ENCODE data around the gene KRTAP10-1. TPM values are rescaled to one million over a fixed set of nuclear protein-coding genes. Genes with fewer than 3 reads are reported as not detected.

The KRTAP10-1 gene
- total RNA-seq, 1 experiment from 2014 or later, result not detected

DNA sequence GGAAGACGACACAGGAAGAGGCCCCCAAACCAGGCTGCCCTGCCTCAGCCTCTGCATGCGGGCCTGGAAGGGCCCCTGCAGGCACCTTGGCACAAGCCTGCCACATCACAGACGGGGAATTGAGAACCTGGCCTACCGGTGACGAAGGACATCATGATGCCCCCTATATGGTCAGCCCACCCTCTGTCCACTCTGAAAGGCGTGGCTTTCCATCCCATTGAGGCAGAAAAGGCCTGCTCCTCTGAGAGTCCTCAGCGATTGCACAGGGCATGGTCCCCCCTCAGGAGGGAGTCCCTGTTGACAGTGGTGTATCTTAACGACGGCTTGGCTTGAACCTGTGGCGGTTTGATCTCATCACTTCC lies 11.4 kb downstream of the KRTAP10-1 start:
- Mint-ChIP-seq H3K36me3 (ENCODE audit: insufficient read depth, unreplicated experiment) (no peaks in the 10 kb centered on the region), H3K27me3 (ENCODE audit: insufficient read depth, unreplicated experiment) (peaks cover 6% of the 10 kb centered on the region), H3K9me3 (ENCODE audit: unreplicated experiment) (no peaks in the 10 kb centered on the region), H3K4me1 (ENCODE audit: low read depth, unreplicated experiment) (no peaks in the 10 kb centered on the region), H3K27ac (ENCODE audit: unreplicated experiment) (no peak overlapping the region), H3K4me3 (ENCODE audit: unreplicated experiment) (no peak overlapping the region)
- TF ChIP-seq, protein P1, sequence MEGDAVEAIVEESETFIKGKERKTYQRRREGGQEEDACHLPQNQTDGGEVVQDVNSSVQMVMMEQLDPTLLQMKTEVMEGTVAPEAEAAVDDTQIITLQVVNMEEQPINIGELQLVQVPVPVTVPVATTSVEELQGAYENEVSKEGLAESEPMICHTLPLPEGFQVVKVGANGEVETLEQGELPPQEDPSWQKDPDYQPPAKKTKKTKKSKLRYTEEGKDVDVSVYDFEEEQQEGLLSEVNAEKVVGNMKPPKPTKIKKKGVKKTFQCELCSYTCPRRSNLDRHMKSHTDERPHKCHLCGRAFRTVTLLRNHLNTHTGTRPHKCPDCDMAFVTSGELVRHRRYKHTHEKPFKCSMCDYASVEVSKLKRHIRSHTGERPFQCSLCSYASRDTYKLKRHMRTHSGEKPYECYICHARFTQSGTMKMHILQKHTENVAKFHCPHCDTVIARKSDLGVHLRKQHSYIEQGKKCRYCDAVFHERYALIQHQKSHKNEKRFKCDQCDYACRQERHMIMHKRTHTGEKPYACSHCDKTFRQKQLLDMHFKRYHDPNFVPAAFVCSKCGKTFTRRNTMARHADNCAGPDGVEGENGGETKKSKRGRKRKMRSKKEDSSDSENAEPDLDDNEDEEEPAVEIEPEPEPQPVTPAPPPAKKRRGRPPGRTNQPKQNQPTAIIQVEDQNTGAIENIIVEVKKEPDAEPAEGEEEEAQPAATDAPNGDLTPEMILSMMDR (IDR thresholded peaks at IDR 0.05; ENCODE audit: insufficient read depth in 1 of 2, low read depth in 1 of 2, low read length in 1 of 2, severe bottlenecking in 1 of 2, unreplicated experiment in 1 of 2), result no peak
- POLR2A ChIA-PET, result no interaction called here
- Histone ChIP-seq H3K9me3 (peaks cover 10% of the 10 kb centered on the region), H3K4me1 (no peaks in the 10 kb centered on the region), H3K4me3 (ENCODE audit: low read depth, low read length) (no peak overlapping the region), H3K27me3 (replicated peaks; ENCODE audit: control insufficient read depth, insufficient read depth, low read length) (no peaks in the 10 kb centered on the region), H3K36me3 (ENCODE audit: control insufficient read depth, insufficient read depth, low read length) (no peaks in the 10 kb centered on the region)
- intact Hi-C loops (cut with micrococcal nuclease; ENCODE audit: unreplicated experiment), result no loop called here
- no peak for DNase-seq
- CTCF ChIA-PET, result no interaction called here
- no TSS peak for BruUV-seq (replicated peaks)

DNA sequence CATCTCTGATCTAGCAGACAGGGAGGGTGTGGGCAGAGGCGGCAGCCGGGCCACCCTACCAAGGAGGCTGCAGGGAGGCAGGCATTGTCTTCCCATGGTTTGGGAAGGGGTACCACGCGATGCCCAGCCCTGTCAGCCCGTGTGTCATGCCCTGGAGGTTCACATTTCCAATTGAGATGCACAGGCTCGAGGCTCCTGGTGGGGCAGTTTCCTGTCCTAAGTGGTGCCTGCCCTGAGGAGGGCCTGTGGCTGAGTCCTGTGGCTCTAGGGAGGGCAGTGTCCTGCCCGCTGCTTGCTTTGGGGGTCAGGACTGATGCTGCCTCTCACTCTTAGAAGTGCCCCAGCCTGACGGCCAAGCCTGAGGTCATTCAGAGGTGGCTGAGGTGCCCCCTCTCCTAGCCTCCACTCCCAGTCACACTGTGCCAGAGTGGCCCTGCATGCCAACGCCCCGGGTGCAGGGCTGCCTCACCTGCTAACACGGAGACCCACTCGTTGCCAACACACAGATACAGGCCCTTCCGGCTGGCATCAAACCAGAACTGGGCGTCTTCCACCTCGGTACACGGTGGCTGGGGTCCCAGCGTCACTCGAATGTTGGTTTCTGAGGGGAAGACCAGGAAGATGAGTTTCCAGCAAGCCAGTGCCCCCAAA lies 11.9 kb downstream of the KRTAP10-1 start:
- Mint-ChIP-seq H3K9me3 (ENCODE audit: unreplicated experiment) (no peaks in the 10 kb centered on the region), H3K27ac (ENCODE audit: unreplicated experiment) (no peak overlapping the region), H3K27me3 (ENCODE audit: insufficient read depth, unreplicated experiment) (peaks cover 6% of the 10 kb centered on the region), H3K4me3 (ENCODE audit: unreplicated experiment) (no peak overlapping the region), H3K36me3 (ENCODE audit: insufficient read depth, unreplicated experiment) (no peaks in the 10 kb centered on the region), H3K4me1 (ENCODE audit: low read depth, unreplicated experiment) (no peaks in the 10 kb centered on the region)
- Histone ChIP-seq H3K9me3 (peaks cover 14% of the 10 kb centered on the region), H3K4me1 (no peaks in the 10 kb centered on the region), H3K27me3 (replicated peaks; ENCODE audit: control insufficient read depth, insufficient read depth, low read length) (no peaks in the 10 kb centered on the region), H3K4me3 (ENCODE audit: low read depth, low read length) (no peak overlapping the region), H3K36me3 (ENCODE audit: control insufficient read depth, insufficient read depth, low read length) (no peaks in the 10 kb centered on the region)
- ChIA-PET CTCF (no interaction called here), POLR2A (no interaction called here)
- TF ChIP-seq, protein P1 (IDR thresholded peaks at IDR 0.05; ENCODE audit: insufficient read depth in 1 of 2, low read depth in 1 of 2, low read length in 1 of 2, severe bottlenecking in 1 of 2, unreplicated experiment in 1 of 2), result no peak
- BruUV-seq (replicated peaks), result no TSS peak
- no peak for DNase-seq
- intact Hi-C loops (cut with micrococcal nuclease; ENCODE audit: unreplicated experiment), result no loop called here

DNA sequence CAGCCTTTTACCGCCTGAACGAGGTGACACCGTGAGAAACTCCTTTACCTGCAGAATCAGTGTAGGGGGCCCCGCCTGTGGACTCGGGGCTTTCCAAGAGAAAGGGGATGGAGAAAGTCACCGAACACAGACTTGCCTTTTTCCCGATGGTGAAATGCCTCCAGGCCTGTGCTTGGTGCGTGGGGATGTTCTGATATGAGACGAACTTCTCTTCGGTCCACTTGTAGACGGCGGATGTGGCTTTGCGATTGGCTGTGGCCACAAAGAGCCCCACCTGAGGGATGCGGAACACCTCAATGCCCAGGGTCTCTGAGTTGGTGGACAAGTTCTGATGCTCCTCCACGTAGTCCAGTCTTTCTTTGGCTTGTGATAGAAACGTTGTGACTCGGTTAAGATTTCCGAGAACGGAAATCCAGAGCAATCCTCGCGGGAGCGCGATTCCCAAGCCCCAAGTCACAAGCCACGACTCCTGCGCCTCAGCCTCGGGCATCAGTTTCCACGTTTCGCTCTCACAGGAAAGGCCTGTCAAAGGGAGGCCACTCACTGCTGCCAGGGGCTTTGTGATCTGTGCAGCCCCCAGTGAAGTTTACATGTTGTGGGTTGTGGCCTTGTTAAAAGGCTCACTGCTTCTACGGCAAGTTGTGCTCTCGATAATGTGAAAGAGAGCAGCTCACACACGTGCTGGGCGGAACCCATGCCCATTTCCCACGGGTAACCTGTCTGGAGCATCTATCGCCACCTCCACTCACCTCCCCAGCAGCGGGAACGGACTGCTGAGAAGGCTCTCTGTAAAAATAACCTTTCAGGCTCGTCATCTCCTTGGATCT lies 12.6 kb downstream of the KRTAP10-1 start:
- intact Hi-C loops (cut with micrococcal nuclease; ENCODE audit: unreplicated experiment), result no loop called here
- H3K9me3 Mint-ChIP-seq (ENCODE audit: unreplicated experiment), result no peaks in the 10 kb centered on the region
- ChIA-PET CTCF (no interaction called here), POLR2A (no interaction called here)
- no peak for DNase-seq
- TF ChIP-seq, protein P1 (IDR thresholded peaks at IDR 0.05; ENCODE audit: insufficient read depth in 1 of 2, low read depth in 1 of 2, low read length in 1 of 2, severe bottlenecking in 1 of 2, unreplicated experiment in 1 of 2), result no peak
- Histone ChIP-seq H3K4me3 (ENCODE audit: low read depth, low read length) (no peak overlapping the region), H3K4me1 (no peaks in the 10 kb centered on the region), H3K36me3 (ENCODE audit: control insufficient read depth, insufficient read depth, low read length) (no peaks in the 10 kb centered on the region), H3K9me3 (peaks cover 14% of the 10 kb centered on the region), H3K27me3 (replicated peaks; ENCODE audit: control insufficient read depth, insufficient read depth, low read length) (no peaks in the 10 kb centered on the region)
- no peaks in the 10 kb centered on the region for H3K4me1 Mint-ChIP-seq (ENCODE audit: low read depth, unreplicated experiment)
- no peak overlapping the region for H3K4me3 Mint-ChIP-seq (ENCODE audit: unreplicated experiment)
- no peaks in the 10 kb centered on the region for H3K36me3 Mint-ChIP-seq (ENCODE audit: insufficient read depth, unreplicated experiment)
- BruUV-seq (replicated peaks), result no TSS peak
- H3K27me3 Mint-ChIP-seq (ENCODE audit: insufficient read depth, unreplicated experiment), result peaks cover 6% of the 10 kb centered on the region
- no peak overlapping the region for H3K27ac Mint-ChIP-seq (ENCODE audit: unreplicated experiment)
